Smooth muscle cell (in vitro differentiated cells): ENCODE results near the gene RAD23B. TPM values are rescaled to one million over a fixed set of nuclear protein-coding genes. Genes with fewer than 3 reads are reported as not detected.

ENCODE experiments used
- DNase-seq: peaks from one replicate; lab custom pipeline; 2025; ENCODE audit not compliant: unreplicated experiment; lab: John Stamatoyannopoulos, UW
- H2AFZ ChIP-seq: fragments of 200-600 bp; sonication (generic); 2 replicates; pipeline ENCODE4 v1.6.0; 2016; ENCODE audit warnings: antibody characterized with exemption, low read depth, mild to moderate bottlenecking
- H3F3A ChIP-seq: fragments of 200-600 bp; sonication (generic); 2 replicates; pipeline ENCODE4 v1.6.0; 2017; ENCODE audit warnings: antibody characterized with exemption, low read depth
- H3K27ac ChIP-seq: fragments of 200-600 bp; sonication (generic); 2 replicates; pipeline ENCODE4 v1.5.1; 2016; ENCODE audit warnings: low read depth, mild to moderate bottlenecking
- H3K27me3 ChIP-seq: fragments of 200-600 bp; sonication (generic); 2 replicates; pipeline ENCODE4 v1.6.1; 2016; ENCODE audit warnings: low read depth, mild to moderate bottlenecking
- H3K36me3 ChIP-seq: fragments of 200-600 bp; sonication (generic); 2 replicates; pipeline ENCODE4 v1.5.1; 2016; ENCODE audit warnings: low read depth
- H3K4me1 ChIP-seq: fragments of 200-600 bp; sonication (generic); 2 replicates; pipeline ENCODE4 v1.5.1; 2016; ENCODE audit warnings: low read depth
- H3K4me2 ChIP-seq: fragments of 200-600 bp; sonication (generic); 2 replicates; pipeline ENCODE4 v1.6.0; 2016; ENCODE audit warnings: mild to moderate bottlenecking
- H3K4me3 ChIP-seq: fragments of 200-600 bp; sonication (generic); 2 replicates; pipeline ENCODE4 v1.5.1; 2016; ENCODE audit warnings: mild to moderate bottlenecking
- H3K79me2 ChIP-seq: fragments of 200-600 bp; sonication (generic); 2 replicates; pipeline ENCODE4 v1.6.0; 2016; ENCODE audit warnings: low read depth, mild to moderate bottlenecking
- H3K9ac ChIP-seq: fragments of 200-600 bp; sonication (generic); 2 replicates; pipeline ENCODE4 v1.6.0; 2016; ENCODE audit warnings: low read depth
- H3K9me3 ChIP-seq: fragments of 200-600 bp; sonication (generic); replicated peaks from 2 replicates; pipeline ENCODE4 v1.5.1; 2016; ENCODE audit warnings: low read depth
- H4K20me1 ChIP-seq: fragments of 200-600 bp; sonication (generic); 2 replicates; pipeline ENCODE4 v1.6.0; 2016; ENCODE audit warnings: low read depth
- CTCF ChIP-seq: fragments of 200-600 bp; sonication (generic); IDR thresholded peaks from 2 replicates; pipeline ENCODE4 v1.5.1; 2017; ENCODE audit warnings: borderline replicate concordance, mild to moderate bottlenecking, antibody characterized with exemption; ENCODE audit not compliant: insufficient read depth, poor library complexity, severe bottlenecking
- WGBS: methylation state at CpG from one replicate; pipeline ENCODE4 v1.1.7; 2016; ENCODE audit warnings: low lambda C conversion rate; 5-methylcytosine and 5-hydroxymethylcytosine counted together
- polyA plus RNA-seq: library from polyadenylated mRNA; unstranded; fragments of >200 nt; fragmentation: Nextera tagmentation; extraction: Ambion mirVana; gene quantifications from 2 replicates; pipeline ENCODE4 v1.2.1, GENCODE V29; 2016
- total RNA-seq: library from RNA; depleted of rRNA; stranded (reverse); fragments of >200 nt; gene quantifications from 2 replicates; pipeline ENCODE4 v1.2.3, GENCODE V29; 2014

RAD23B gene
- total and polyA plus RNA-seq, 2 experiments from 2014 or later = 11.0 to 112 TPM

- no peak overlapping the region for H2AFZ ChIP-seq
- no peaks in the 10 kb centered on the region for H3K36me3 ChIP-seq
- H4K20me1 ChIP-seq = no peaks in the 10 kb centered on the region
- DNase-seq = no peak
- H3K4me2 ChIP-seq = no peak overlapping the region
- no peak overlapping the region for H3K9ac ChIP-seq
- TF ChIP-seq CTCF = no peak
- H3K27ac ChIP-seq = no peak overlapping the region
- H3K4me1 ChIP-seq = no peaks in the 10 kb centered on the region
- 97% methylated on average over 5 of the region's 5 CpGs for WGBS
- peaks cover 8% of the 10 kb centered on the region for H3F3A ChIP-seq
- no peaks in the 10 kb centered on the region for H3K79me2 ChIP-seq
- H3K9me3 ChIP-seq = no peaks in the 10 kb centered on the region
- H3K27me3 ChIP-seq = no peaks in the 10 kb centered on the region
- no peak overlapping the region for H3K4me3 ChIP-seq
Measured at GRCh38 chr9:107277801-107278200, 5.3 kb upstream of the RAD23B start.

- no peaks in the 10 kb centered on the region for H3K36me3 ChIP-seq
- H3K27me3 ChIP-seq = no peaks in the 10 kb centered on the region
- peaks cover 3% of the 10 kb centered on the region for H4K20me1 ChIP-seq
- no peak overlapping the region for H3K27ac ChIP-seq
- no peak for DNase-seq
- TF ChIP-seq CTCF = no peak
- H3K4me2 ChIP-seq = no peak overlapping the region
- WGBS = 95% methylated on average over 7 of the region's 7 CpGs
- no peak overlapping the region for H3K4me3 ChIP-seq
- H2AFZ ChIP-seq = no peak overlapping the region
- H3K4me1 ChIP-seq = no peaks in the 10 kb centered on the region
- H3K9ac ChIP-seq = no peak overlapping the region
- H3K9me3 ChIP-seq = no peaks in the 10 kb centered on the region
- H3K79me2 ChIP-seq = peaks cover 10% of the 10 kb centered on the region
- H3F3A ChIP-seq = peaks cover 8% of the 10 kb centered on the region
Measured at GRCh38 chr9:107279086-107279485, 4.0 kb upstream of the RAD23B start.

GRCh38 chr9:107280543-107280942 lies 2.5 kb upstream of the RAD23B start:
- Histone ChIP-seq H3F3A (peaks cover 3% of the 10 kb centered on the region), H3K4me2 (no peak overlapping the region), H3K27ac (peak overlapping the region; percentile 79), H3K79me2 (peaks cover 24% of the 10 kb centered on the region), H4K20me1 (peaks cover 17% of the 10 kb centered on the region), H3K9me3 (no peaks in the 10 kb centered on the region), H3K4me3 (no peak overlapping the region), H3K36me3 (no peaks in the 10 kb centered on the region), H3K4me1 (peaks cover 8% of the 10 kb centered on the region), H2AFZ (no peak overlapping the region), H3K27me3 (no peaks in the 10 kb centered on the region), H3K9ac (peak overlapping the region; percentile 86)
- WGBS = 83% methylated on average over 3 of the region's 3 CpGs
- TF ChIP-seq CTCF = no peak
- no peak for DNase-seq

- H3K4me3 ChIP-seq = no peak overlapping the region
- H3K79me2 ChIP-seq = peaks cover 31% of the 10 kb centered on the region
- H3K36me3 ChIP-seq = no peaks in the 10 kb centered on the region
- no peaks in the 10 kb centered on the region for H3K27me3 ChIP-seq
- H2AFZ ChIP-seq = no peak overlapping the region
- H3F3A ChIP-seq = no peaks in the 10 kb centered on the region
- H3K27ac ChIP-seq = peak overlapping the region; percentile 79
- no peak for TF ChIP-seq CTCF
- 84% methylated on average over 1 of the region's 1 CpG for WGBS
- H4K20me1 ChIP-seq = peaks cover 24% of the 10 kb centered on the region
- H3K4me2 ChIP-seq = no peak overlapping the region
- H3K4me1 ChIP-seq = peaks cover 14% of the 10 kb centered on the region
- no peak for DNase-seq
- H3K9me3 ChIP-seq = no peaks in the 10 kb centered on the region
- H3K9ac ChIP-seq = peak overlapping the region; percentile 86
Measured at GRCh38 chr9:107281184-107281583, 1.9 kb upstream of the RAD23B start.
